GM10266 (cell line): ENCODE results near the gene TRPC6.

Source experiments
- DNase-seq: peaks from one replicate; pipeline ENCODE4 v3.0.0; 2012; ENCODE audit errors: extremely low spot score
- TF ChIP-seq, protein P1 (sequence below): IDR thresholded peaks from 2 replicates; pipeline ENCODE4 v1.5.1; 2012; ENCODE audit warnings: mild to moderate bottlenecking, low read depth; ENCODE audit not compliant: control insufficient read depth, insufficient read depth; ENCODE audit errors: missing control alignments

The TRPC6 gene

DNA sequence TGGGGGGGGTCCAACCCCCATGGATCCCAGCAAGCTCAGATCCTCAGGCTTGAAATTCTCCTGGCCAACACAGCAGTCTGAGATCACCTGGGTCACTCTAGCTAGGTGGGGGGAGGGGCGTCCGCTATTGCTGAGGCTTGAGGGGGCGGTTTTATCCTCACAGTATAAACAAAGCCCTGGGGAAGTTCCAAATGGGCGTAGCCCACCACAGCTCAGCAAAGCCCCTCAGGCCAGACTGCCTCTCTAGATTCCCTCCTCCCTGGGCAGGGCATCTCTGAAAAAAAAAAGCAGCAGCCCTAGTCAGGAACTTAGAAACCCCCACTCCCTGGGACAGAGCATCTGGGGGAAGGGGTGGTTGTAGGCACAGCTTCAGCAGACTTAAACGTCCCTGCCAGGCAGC lies 16.7 kb downstream of the TRPC6 start:
- DNase-seq, result no peak
- TF ChIP-seq, protein P1, sequence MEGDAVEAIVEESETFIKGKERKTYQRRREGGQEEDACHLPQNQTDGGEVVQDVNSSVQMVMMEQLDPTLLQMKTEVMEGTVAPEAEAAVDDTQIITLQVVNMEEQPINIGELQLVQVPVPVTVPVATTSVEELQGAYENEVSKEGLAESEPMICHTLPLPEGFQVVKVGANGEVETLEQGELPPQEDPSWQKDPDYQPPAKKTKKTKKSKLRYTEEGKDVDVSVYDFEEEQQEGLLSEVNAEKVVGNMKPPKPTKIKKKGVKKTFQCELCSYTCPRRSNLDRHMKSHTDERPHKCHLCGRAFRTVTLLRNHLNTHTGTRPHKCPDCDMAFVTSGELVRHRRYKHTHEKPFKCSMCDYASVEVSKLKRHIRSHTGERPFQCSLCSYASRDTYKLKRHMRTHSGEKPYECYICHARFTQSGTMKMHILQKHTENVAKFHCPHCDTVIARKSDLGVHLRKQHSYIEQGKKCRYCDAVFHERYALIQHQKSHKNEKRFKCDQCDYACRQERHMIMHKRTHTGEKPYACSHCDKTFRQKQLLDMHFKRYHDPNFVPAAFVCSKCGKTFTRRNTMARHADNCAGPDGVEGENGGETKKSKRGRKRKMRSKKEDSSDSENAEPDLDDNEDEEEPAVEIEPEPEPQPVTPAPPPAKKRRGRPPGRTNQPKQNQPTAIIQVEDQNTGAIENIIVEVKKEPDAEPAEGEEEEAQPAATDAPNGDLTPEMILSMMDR, result no peak

DNA sequence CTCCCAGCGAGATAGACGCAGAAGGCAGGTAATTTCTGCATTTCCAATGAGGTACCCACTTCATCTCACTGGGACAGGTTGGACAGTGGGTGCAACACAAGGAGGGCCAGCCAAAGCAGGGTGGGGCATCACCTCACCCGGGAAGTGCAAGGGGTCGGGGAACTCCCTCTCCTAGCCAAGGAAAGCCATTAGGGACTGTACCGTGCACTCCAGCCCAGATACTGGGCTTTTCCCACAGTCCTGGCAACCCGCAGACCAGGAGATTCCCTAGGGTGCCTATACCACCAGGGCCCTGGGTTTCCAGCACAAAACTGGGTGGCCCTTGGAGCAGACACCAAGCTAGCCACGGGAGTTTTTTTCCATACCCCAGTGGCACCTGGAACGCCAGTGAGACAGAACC lies 17.2 kb downstream of the TRPC6 start:
- DNase-seq, result no peak
- TF ChIP-seq, protein P1, result no peak

DNA sequence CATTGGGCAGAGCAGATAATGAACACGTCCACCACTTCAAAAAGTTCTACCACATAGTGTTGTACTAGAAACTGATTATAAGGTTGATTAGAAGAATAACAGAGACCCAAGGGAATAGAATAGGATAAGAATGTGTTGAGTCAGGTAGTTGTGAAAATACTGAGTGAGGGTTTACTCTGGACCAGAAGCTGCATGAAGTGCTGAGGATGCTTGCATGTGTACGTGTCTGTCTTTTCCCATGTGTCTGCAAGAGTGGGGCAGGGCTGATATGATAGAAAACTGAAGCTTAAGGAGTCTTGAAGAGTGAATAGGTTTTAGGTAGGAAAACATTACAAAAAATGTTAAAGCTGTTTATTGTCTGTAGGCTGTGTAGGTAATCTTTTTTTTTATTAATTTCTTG lies 20.6 kb downstream of the TRPC6 start:
- DNase-seq, result no peak

DNA sequence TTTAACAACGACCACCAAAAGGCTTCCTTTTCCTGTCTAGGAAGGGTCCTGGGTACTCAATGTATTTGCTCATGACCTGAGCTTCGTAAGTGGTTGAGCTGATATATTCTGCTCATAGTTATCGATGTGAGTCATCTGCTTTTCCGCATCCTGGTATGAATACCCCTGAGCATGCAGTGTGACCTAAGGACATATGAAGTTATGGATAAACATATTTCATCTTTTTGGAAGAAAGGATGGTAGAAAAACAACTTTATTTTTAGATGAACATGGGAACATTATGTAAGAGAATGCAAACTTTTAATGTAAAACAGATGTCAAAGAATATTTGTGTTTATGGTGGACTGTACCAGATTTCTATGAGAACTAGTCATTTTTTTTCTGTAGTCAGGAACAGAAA lies 28.4 kb downstream of the TRPC6 start:
- TF ChIP-seq, protein P1, result no peak
- DNase-seq, result no peak

More for the DNA sequence above, 20.6 kb downstream of the TRPC6 start:
- TF ChIP-seq, protein P1, result no peak

DNA sequence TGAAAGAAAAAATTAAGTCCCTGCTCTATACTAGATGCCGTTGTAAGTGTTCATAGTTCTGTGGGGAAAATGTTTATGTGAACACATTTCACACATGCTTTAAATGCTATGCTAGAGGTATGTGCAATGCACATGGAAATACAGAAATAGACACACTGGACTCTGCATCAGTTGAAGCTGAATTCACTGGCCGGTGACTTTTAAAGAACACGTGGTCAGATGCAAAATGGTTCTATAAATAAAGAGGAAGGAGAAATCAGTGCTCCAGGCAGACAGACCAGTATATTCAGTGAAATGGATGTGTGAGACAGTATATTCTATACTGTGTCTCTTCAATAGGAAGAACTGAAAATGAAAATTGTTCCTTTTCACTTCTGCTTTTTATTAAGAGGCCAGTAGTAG lies 29.9 kb downstream of the TRPC6 start:
- TF ChIP-seq, protein P1, result no peak
- DNase-seq, result peak; percentile 15

DNA sequence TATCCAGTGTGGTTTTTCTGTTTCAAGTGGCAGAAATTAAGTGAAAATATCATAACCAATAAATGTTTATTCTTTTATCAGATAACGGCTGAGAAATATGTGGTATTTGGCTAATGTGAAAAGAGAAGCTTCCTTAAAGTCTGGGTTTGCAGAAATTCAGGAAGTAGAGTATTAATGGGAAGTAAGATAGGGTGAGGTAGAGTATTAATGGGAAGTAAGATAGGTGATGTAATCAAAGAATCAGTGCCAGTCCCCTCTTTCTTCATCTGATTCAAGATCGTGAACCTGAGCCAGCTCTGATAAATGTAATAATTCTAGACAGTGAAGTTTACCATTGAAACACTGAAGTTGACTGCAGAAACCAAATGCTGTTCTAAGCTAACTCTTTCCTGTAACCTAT lies 30.9 kb downstream of the TRPC6 start:
- TF ChIP-seq, protein P1, result no peak

DNA sequence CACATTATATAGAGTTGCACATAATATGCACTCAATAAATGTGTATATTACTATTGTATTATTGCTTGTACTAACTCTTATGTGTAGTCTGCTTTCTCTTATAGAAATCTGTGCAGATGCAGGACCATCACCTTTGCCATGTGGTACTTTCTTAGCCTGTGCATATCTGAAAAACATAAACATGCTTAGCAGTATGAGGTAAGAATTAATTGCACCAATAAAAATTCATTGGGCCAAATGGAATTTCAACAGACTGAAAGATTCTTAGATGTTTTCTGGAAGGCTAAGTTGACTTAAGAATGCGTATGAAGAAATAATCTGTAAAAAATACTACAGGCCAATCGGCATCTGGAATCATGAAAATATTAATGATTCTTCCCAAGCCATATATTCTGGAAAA lies 55.3 kb downstream of the TRPC6 start:
- no peak for DNase-seq
- TF ChIP-seq, protein P1, result no peak

More for the DNA sequence above, 30.9 kb downstream of the TRPC6 start:
- no peak for DNase-seq
